Stimulated activated CD8-positive, alpha-beta memory T cell treated with anti-CD3 and anti-CD28 coated beads, Interleukin-7, amount 100 ng/mL, for 4 hours (primary cell): ENCODE data around the gene TRAK1.

Experiments
- DNase-seq, 2 donors: peaks; one replicate each; pipeline ENCODE4 v3.0.0-alpha.2; 2020; ENCODE audit warnings: low read depth in 2 of 2

Gene TRAK1

GRCh38 chr3:42209917-42210316, 118.8 kb downstream of the TRAK1 start:
- no peak for DNase-seq

- DNase-seq: no peak
Observed at GRCh38 chr3:42210726-42211125, 119.6 kb downstream of the TRAK1 start.

- DNase-seq: no peak
Observed at GRCh38 chr3:42213417-42213816, 122.3 kb downstream of the TRAK1 start.

- DNase-seq: no peak
Observed at GRCh38 chr3:42214064-42214463, 122.9 kb downstream of the TRAK1 start.

- no peak for DNase-seq
Observed at GRCh38 chr3:42214565-42215283, 123.6 kb downstream of the TRAK1 start.

GRCh38 chr3:42216302-42216701, 125.1 kb downstream of the TRAK1 start:
- no peak for DNase-seq

- no peak for DNase-seq
Observed at GRCh38 chr3:42216931-42217333, 125.8 kb downstream of the TRAK1 start.

- no peak for DNase-seq
Observed at GRCh38 chr3:42220436-42221121, 129.4 kb downstream of the TRAK1 start.

GRCh38 chr3:42222942-42223693, 132.0 kb downstream of the TRAK1 start:
- DNase-seq: no peak

- DNase-seq: no peak
Observed at GRCh38 chr3:42224178-42224577, 133.0 kb downstream of the TRAK1 start.

- DNase-seq: no peak
Observed at GRCh38 chr3:42224658-42225421, 133.7 kb downstream of the TRAK1 start.

- DNase-seq: no peak
Observed at GRCh38 chr3:42225486-42226363, 134.6 kb downstream of the TRAK1 start.

GRCh38 chr3:42226470-42227425, 135.6 kb downstream of the TRAK1 start:
- DNase-seq: no peak

GRCh38 chr3:42228796-42229195, 137.6 kb downstream of the TRAK1 start:
- no peak for DNase-seq

GRCh38 chr3:42229266-42229941, 138.2 kb downstream of the TRAK1 start:
- DNase-seq: no peak

- no peak for DNase-seq
Observed at GRCh38 chr3:42229942-42230688, 139.0 kb downstream of the TRAK1 start.

- no peak for DNase-seq
Observed at GRCh38 chr3:42230860-42231259, 139.7 kb downstream of the TRAK1 start.

- DNase-seq: no peak
Observed at GRCh38 chr3:42235532-42235931, 144.4 kb downstream of the TRAK1 start.
